AG08395 (cell line): ENCODE data around the gene C1orf35.
"Not testable (repeated sequence)": the region's sequence is repeated elsewhere in the genome, so short reads cannot be mapped to it uniquely, and the experiment has no call there.

Experiments used
- DNase-seq: peaks from one replicate; pipeline ENCODE4 v3.0.0; 2012; ENCODE audit warnings: mixed read lengths, low spot score

The C1orf35 gene

DNA sequence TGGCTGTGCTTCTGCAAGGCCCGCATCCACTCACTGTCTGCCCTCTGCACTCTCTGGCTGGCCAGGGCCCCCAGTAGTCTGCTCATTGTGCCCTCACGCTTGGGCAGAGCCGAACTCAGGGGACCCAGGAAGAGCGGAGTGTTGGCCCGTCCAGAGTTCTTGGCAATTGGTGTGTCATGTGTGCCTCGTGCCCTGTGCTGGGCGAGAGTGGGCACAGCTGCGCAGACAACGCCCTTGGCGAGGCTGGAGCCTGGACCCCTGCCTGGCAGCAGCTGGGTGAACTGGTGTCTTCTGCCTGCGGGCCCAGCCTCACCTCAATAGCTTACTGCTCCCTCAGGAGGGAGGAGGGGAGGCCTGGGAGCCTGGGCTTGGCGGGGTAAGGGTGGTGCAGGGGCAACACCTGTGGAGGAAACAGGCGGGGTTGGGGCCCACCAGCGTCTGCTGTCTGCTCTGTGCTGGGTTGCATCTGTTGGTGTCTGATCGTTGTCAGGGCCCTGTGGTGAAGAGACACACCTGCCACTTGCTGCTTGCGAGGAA, 39.1 kb upstream of the C1orf35 start:
- DNase-seq: no peak

DNA sequence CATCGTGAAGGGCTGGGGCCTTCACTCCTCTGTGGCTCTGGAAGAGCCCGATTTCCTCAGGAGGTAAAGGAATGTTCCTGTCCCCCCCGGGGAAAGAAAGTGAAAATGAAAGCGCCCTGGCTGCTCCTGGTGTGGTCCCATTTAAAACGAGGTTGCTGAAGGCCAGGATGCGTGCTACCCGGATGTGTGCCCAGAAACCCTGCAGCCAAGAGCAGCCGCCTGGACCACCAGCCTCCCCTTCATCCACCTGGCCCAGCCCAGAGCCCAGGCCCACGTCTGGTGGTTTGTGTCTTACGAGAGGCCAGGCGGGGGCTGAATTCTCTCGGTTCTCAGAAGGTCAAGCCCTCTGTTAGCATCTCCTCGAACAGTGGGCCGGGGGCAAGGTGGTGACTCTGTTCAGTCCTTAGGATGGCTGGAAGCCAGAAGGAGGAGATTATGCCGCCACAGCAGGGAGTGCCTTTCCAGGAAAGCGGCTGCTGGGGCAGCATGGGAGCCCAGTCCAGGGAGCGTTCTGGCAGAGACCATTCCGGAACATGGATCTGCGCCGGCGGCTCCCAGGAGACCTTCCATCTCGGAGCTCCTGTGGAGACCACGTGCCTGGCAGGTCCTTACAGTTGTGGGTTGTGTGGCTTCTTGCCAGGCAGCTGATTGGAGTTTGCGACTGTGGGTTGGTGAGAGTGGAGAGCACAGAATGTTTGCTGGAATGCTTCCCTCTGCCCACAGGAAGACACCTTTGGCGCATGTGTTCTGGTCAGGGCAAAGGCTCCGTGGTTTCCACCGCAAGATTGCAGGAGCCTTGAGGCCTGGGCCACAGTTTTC, 38.3 kb upstream of the C1orf35 start:
- peak; percentile 49 for DNase-seq

DNA sequence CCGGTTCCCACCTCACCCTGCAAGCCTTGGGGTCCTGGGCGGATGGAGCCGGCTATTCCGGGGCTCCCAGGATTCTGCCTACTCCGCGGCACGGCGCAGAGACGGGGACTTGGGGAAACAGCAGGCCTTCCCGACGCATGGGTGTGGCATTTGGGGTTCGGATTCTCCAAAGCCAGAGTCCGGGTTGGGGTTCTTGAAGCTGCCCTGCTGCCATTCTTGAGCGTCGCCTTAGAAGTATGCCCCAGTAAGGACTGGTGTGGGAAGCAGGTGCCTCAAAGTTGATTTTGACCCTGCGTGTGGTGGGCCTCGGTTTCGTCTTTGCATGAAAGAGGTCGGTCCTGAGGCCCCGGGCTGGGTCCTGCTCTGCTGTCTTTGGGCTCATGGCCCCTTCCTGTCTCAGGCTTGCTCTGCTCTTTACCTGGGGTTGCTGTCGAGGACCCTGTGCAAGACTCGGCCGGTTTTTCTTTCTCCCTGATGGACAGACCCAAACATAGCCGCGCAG, 37.6 kb upstream of the C1orf35 start:
- DNase-seq: no peak

DNA sequence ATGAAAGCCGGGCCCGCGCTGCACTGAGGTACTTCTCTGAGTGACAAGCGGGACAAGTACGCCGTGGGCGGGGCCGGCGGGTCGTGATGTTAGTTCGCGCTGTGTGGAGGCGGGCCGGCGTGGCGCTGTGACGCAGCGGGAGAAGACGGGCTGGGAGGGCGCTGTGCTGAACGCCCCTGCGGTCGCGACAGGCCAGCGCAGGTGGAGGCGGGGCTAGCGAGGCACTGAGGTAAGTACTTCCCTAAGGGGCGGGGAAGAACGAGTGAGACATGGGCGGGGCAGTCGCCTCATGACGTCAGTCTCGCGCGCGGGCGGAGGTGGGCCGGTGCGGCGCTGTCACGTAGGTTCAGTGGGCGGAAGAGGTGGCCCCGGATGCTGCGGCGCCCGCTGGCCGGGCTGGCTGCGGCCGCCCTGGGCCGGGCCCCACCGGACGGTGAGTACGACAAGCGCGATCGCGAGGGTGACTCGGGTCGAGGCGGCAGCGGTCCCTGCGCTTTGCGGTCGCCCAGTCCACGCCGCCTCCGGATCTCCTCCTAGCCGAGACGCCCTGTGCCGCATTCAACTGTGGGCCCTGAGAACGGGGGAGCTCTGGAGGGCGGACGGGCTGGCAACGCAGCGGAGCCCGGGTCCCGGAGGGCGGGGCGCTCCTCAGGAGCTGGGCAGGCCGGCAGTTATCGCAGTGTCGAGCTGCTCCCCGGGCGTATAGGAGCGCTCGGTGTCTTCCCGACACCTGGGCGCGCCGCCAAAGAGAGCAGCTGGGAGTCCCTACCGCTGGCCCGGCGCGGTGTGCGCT, 37.0 kb upstream of the C1orf35 start, which contains the start of gene GUK1:
Gene GUK1 (plus strand): TSS at position 349 of the 793 bp plus-strand sequence. CDS start 24 bp downstream, at position 373.
- peak; percentile 98 for DNase-seq

DNA sequence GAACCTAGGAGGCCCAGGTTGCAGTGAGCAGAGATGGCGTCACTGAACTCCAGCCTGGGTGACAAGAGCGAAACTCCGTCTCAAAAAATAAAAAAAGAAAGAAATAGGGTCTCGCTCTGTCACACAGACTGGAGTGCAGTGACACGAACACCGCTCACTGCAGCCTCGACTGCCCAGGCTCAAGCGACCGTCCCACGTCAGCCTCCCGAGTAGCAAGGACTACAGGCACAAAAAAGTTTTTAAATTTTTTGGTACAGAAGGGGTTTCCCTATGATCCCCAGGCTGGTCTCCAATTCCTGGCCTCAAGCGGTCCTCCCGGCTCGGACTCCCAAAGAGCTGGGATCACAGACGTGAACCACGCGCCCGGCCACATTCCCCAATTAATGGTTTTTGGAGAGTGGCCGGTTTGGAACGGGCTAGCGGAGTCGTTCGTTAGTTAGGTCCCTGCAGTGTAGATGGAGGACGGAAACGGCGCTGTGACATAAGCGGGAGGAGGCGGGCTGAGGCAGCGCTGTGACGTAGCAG, 36.3 kb upstream of the C1orf35 start:
- DNase-seq: no peak

DNA sequence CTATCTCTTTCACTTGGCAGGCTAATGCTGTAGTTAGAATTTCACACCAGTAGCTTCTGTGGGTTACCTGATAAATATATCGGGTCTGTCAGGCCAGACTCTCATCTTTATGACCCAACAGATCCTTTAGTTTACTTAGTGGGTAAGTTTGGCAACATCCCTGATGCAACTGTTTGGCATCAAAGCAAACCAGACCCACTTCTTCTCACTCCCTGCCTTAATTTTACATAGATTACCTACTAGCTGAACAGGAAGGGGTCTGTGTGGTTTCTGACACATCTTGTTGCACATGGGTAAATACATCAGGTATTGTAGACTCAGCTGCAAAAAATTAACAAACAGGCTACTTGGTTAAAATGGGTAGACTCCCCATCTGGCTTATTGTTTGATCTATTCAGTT, 33.8 kb upstream of the C1orf35 start:
- DNase-seq: no peak

DNA sequence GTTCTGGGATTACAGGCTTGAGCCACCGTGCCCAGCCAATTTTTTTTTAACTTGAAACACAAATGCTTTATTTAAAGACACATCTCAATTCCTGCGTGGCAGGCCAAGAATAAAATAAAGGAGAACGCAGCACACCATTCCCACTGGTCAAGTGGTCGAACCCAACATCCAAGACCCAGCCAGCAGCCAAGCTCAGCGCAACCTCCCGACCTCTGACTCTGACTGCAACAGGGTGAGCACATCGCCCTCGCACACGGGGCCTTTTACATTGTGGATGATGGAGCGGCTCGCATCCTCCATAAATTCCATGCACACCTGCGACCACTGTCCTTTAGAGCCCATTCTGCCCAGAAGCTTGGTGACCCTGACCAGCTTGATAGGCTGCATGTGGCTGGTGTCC, 31.5 kb upstream of the C1orf35 start:
- DNase-seq: no peak

DNA sequence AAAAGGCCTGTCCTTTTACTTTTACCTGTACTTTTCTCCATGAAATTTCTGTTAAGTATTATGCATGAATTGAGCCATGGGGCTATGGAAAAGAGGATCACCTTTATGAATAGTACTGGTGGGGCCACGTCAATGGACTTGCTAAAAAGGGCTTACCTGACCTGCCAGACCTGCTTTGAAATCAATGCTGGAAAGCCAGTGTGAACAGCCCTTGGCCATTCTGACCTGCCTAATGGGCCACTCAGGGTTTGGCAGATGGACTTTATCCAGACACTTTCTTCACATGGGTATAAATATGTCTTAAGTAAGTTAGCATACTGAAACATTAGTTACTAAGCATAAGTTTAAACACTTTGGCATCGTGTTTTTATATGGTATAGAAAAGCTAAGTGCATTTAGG, 28.6 kb upstream of the C1orf35 start:
- DNase-seq: no peak

DNA sequence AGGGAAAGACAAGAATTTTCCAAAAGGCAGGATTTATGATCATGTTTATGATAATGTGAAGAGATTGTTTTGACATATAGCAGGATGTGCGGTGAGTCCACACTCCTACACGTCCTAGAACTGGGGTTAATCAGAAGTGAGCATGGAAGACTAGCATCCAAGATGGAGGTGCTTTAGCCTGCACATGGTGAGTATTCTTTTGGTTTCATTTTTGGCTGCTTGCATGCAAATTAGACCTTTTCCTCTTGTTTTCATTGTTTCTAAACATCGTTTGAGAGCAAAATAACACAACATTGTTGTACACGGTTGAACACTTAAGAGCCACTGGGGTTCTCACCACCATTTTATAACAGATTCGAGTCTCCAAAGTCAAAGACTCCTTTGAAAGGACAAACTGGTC, 22.1 kb upstream of the C1orf35 start:
- no peak for DNase-seq

DNA sequence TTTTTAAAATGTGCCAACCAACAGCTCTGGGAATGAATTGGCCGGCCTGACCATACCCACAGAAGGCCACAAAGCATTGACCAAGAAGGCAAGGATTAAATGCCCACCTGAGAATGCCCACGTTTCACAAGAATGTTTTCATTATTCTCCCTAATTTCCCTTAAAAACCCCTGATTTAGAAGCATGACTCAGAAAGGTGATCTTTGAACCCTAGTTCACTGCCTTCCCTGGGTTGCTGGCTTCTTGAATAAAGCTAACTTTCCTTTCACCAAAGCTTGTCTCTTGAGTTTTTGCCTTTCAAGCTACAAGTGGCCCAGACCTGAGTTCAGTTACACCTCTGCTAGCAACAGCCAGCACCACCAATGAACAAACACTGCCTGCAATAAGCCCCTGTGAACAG, 20.4 kb upstream of the C1orf35 start:
- DNase-seq: no peak

DNA sequence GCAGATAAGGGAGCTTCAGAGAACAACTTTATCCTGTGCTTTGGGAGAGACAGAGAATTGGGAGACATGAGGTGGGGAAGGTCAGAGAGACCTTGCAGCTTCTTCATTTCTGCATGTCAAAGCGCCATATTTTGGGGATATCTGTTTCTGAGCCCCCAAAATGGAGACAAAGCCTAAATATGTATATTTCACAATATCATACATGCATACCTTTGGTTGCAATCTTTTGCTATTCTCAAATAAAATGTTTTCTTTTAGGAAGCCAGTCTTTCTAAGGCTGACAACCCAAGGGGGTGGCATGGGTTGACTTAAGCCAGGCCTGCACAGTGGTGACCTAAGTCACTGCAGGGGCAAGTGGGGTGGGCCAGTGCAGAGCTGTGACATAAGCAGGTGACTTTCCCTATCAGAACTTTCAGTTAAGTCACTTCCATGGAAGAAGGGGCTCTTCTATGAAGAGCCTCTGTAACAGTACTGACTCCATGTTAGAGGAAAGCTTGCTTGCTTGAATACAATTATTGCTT, 19.9 kb upstream of the C1orf35 start:
- DNase-seq: no peak

DNA sequence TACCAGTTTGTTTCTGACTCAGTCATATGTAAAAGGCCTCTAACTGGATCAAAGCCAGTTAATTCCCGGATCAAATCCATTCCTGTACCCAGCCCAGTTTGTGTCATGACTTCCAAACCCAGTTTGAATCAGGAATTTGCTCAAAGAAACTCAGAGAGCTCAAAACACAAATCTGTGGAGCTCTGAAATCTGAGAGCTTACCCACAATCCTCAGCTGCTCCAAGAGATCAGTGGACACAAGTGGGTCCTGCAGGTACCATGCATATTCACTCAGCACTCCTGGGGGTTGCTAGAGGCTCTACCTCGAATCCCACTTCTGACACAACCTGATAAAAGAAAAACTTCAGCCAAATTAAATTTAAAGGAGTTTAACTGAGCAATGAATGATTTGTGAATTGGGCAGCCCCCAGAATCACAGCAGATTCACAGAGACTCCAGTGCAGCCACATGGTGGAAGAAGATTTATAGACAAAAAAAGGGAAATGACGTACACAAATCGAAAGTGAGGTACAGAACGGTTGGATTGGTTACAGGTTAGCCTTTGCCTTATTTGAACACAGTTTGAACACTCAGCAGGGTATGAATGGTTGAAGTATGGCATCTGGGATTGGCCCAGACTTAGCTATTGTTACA, 17.8 kb upstream of the C1orf35 start:
- no peak for DNase-seq

DNA sequence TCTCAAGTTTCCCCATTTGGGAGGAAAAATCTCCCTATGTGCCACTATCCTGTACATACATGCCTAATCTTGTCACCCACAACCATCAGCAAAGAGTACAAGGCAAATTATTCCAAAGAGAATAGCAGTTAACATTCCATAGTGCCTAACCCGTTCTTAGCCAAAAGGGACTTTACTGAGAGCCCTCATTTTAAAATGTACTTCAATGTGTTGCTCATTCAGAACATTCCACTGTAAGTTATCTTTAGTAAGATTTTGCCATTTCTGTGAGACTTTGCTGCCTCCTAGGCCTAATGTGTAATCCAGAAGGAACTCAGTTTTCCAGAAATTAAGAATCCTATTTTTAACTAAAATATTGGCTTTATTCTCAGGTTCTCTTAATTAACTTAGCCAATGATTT, 17.2 kb upstream of the C1orf35 start:
- no peak for DNase-seq

DNA sequence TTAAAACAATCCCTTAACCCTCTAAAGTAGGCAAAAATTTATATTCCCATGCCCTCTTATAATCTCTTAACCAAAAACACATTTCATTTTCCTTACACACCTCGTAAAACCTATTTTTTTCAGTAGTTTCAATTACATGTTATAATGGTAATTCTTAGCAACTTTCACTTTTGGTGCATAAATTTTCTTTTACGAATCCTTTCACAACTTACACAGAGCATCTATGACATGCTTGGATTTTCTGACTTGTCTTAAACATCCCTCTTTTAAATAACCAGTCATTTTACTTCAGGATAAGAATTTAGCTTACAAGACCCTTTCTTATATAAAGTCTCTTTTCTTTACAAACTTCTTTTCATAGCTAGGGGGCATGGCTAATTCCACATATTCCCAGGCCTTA, 14.9 kb upstream of the C1orf35 start:
- no peak for DNase-seq

DNA sequence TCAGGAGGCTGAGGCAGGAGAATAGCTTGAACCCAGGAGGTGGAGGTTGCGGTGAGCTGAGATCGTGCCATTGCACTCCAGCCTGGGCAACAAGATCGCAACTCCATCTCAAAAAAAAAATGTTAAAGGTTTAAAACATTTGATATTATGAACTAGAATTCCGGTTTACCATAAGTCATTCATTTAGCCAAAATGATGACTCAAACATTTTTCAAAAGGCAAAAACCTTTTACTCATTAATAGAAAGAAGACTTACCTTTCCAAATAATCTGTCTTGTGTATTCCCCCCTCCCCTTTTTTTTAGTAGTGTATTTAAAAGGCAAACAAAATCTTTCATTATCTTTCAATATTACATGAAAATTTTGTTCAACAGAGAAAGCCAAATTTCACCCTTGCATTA, 14.2 kb upstream of the C1orf35 start:
- no peak for DNase-seq

DNA sequence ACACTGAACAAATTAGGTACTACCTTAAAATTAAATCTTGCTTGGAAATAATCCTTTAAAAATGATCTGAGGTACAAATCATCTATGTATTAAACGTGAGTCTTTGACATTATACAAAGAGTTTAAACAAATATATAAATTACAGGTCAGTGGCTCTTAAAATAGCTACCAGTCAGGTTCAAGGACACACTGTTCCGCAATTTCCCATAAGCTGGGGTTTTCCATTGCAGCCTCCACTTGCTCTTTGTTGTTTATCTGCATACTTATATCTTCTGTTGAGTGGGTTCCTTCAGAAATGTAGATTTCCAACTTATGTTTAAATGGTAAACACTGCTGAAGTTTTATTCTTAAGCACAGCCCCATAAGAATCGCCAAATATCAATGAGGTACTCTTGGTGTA, 11.7 kb upstream of the C1orf35 start:
- no peak for DNase-seq

DNA sequence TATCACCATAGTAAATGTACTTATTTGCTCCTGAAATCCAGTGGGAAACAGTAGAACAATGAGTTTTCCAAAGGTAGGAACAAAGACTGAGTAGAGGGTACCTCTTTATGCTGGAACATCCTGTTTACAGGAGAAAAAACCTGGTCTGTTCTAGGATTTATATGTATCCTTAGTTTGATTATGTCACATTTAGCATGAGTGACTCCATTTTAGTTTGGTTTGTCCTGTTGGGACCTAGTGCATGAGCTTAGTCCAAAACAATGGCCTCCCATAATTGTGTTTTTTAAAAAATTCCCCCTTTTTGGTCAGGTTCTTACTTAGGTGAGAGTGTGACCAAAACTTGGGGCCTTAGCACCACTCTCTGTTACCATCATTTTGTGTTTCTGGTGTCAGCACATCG, 9.5 kb upstream of the C1orf35 start:
- DNase-seq: no peak

DNA sequence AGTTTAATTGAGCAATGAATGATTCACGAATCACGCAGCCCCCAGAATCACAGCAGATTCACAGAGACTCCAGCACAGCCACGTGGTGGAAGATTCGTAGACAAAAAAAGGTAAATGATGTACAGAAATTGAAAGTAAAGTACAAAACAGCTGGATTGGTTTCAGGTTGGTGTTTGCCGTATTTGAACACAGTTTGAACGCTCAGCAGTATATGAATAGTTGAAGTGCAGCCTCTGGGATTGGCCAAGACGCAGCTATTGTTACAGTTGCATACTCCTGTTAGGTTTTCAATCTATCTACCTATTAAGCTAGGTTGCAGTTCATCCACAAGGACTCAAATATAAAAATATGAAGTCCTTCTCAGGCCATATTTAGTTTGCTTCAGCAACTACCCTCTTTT, 9.0 kb upstream of the C1orf35 start:
- no peak for DNase-seq

DNA sequence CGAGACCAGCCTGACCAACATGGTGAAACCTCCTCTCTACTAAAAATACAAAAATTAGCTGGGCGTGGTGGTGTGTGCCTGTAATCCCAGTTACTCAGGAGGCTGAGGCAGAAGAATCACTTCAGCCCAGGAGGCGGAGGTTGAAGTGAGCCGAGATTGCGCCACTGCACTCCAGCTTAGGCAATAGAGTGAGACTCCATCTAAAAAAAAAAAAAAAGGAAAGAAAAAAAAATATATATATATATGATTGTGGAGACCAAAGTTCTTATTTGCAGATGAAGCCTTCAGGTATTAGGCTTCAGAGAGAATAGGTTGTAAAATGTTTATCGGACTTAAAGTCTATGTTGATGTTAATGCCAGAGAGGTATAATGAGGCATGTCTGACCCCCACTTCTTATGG, 8.2 kb upstream of the C1orf35 start:
- not testable (repeated sequence) for DNase-seq

DNA sequence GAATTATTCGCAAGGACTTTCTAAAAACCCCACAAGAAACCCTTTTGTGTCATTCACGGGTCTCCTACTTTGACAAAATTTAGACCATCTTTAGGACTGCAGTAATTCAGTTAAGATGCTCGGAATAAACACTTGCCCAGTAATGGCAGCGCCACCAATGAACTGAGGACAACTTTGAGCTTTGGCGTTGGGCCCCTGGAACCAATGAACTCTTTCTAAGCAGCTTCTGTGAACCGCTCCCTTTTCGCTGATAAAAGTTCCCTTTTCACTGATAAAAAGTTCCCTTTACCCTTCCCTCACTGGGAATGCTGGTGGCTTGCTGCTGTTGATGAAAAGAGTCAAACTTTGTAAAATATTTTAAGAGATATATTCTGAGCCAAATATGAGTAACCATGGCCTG, 7.4 kb upstream of the C1orf35 start:
- DNase-seq: no peak

DNA sequence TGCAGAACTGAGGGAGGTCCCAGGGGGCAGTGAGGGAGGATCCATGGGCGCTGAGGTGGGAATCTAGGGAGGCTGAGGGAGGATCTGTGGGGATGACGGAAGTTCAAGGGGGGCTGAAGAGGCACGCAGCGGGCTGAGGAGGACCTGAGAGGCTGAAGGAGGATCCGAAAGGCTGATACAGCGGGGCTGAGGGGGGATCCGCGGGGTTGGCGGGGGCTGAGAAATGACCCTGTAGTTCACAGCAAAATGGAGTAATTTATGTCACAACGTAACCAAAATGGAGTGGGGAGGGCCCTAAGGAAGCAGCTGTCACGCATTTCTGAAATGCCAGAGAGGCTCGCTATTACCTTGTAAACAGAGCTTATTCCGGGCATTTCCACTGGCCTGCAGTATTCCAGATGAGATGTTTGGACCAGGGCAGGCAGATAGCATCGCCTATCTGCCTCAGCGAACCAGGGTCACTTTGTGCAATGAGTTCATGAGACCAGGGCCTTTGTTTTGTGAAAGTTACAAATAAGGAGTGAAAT, 6.9 kb upstream of the C1orf35 start:
- no peak for DNase-seq
